GM18870 (cell line): ENCODE results near the gene MIAT.
"Not testable (repeated sequence)": the region's sequence is repeated elsewhere in the genome, so short reads cannot be mapped to it uniquely, and the experiment has no call there.

Experiments used
- ATAC-seq: cut with Tn5 transposase; IDR thresholded peaks from one replicate; pipeline ENCODE4 v1.9.1; 2021; ENCODE audit warnings: moderate library complexity; ENCODE audit not compliant: unreplicated experiment

MIAT gene

GRCh38 chr22:26656891-26657851 is at the start of gene MIAT:
TSS of gene MIAT (plus strand) at chr22:26657588.
- ATAC-seq = no peak

GRCh38 chr22:26608129-26608528 is 49.3 kb upstream of the MIAT start:
- ATAC-seq = no peak

- no peak for ATAC-seq
Measured at GRCh38 chr22:26609287-26609686, 48.1 kb upstream of the MIAT start.

GRCh38 chr22:26610072-26610958 is 47.1 kb upstream of the MIAT start:
- peak; percentile 86 for ATAC-seq

GRCh38 chr22:26610996-26611395 is 46.4 kb upstream of the MIAT start:
- no peak for ATAC-seq

GRCh38 chr22:26612652-26613051 is 44.7 kb upstream of the MIAT start:
- ATAC-seq = no peak

GRCh38 chr22:26613753-26614152 is 43.6 kb upstream of the MIAT start:
- not testable (repeated sequence) for ATAC-seq

- ATAC-seq = no peak
Measured at GRCh38 chr22:26614322-26614721, 43.1 kb upstream of the MIAT start.

GRCh38 chr22:26615149-26615548 is 42.2 kb upstream of the MIAT start:
- no peak for ATAC-seq

- no peak for ATAC-seq
Measured at GRCh38 chr22:26615830-26616435, 41.5 kb upstream of the MIAT start.

- ATAC-seq = no peak
Measured at GRCh38 chr22:26616650-26617049, 40.7 kb upstream of the MIAT start.

- no peak for ATAC-seq
Measured at GRCh38 chr22:26617271-26618199, 39.9 kb upstream of the MIAT start, which contains the start of gene CRYBB1. TSS of gene CRYBB1 (minus strand) at chr22:26618027. CDS start at chr22:26616319, 1,708 bp downstream.

GRCh38 chr22:26618455-26618854 is 38.9 kb upstream of the MIAT start:
- no peak for ATAC-seq

- no peak for ATAC-seq
Measured at GRCh38 chr22:26619510-26619909, 37.9 kb upstream of the MIAT start.

GRCh38 chr22:26620197-26620596 is 37.2 kb upstream of the MIAT start:
- ATAC-seq = no peak

- ATAC-seq = no peak
Measured at GRCh38 chr22:26621663-26622062, 35.7 kb upstream of the MIAT start, which contains the start of gene CRYBA4. TSS of gene CRYBA4 (plus strand) at chr22:26621963. CDS start at chr22:26622597, 634 bp downstream.

- no peak for ATAC-seq
Measured at GRCh38 chr22:26623984-26624383, 33.4 kb upstream of the MIAT start.

GRCh38 chr22:26624803-26625202 is 32.6 kb upstream of the MIAT start:
- ATAC-seq = no peak

- ATAC-seq = no peak
Measured at GRCh38 chr22:26629988-26630761, 27.2 kb upstream of the MIAT start.
